CD4-positive, alpha-beta T cell treated with Interleukin-4 for 4 hours (primary cell): ENCODE data around the gene SPEM3.
"Not testable (repeated sequence)": the region's sequence is repeated elsewhere in the genome, so short reads cannot be mapped to it uniquely, and the experiment has no call there.

Source experiments
- DNase-seq: peaks from one replicate; pipeline ENCODE4 v3.0.0-alpha.2; 2020

The SPEM3 gene

DNA sequence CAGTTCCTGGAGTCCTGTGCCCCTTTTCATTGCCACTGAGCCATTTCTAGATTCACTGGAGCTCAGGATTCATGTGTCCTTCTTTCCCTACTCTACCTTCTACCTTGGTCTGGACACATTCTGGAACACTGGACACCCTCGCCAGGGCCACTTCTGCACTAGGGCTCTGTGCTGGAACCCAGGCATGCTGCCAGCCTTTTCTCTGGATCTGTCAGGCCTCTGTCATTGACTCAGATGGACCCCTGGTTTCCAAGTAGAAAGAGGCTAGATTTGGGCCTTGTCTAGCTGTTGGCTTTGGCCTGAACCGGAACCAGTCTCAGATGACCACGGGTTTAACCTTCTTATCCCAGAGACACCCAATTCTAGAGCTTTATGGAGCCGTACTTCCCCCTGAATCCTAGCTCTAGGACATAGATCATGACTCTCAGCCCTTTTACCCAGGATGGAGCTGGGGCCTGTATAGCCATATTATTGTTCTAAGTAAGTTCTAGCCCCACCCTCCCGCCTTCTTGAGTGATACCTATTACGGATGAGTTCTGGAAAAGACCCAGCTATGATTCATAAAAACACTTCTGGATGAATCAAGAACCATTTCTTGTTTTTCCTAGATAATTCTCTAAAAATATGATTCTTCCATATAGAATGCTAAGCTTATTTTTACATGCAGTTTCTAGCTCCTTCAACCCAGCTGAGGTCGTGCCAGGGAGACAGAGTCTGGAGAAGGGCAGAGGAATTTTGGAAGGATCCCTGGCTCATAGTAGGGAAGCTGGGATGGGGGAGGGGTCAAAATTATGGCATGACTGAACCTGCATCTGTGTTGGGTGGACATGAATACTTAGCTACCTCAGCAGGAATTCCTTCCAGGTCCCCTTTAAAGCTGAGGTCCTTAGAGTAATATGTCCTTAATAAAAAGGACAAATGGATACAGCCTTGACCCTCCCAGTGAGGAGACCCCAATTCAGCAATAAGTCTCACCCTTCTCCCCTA, 15.1 kb downstream of the SPEM3 start:
- DNase-seq: no peak

DNA sequence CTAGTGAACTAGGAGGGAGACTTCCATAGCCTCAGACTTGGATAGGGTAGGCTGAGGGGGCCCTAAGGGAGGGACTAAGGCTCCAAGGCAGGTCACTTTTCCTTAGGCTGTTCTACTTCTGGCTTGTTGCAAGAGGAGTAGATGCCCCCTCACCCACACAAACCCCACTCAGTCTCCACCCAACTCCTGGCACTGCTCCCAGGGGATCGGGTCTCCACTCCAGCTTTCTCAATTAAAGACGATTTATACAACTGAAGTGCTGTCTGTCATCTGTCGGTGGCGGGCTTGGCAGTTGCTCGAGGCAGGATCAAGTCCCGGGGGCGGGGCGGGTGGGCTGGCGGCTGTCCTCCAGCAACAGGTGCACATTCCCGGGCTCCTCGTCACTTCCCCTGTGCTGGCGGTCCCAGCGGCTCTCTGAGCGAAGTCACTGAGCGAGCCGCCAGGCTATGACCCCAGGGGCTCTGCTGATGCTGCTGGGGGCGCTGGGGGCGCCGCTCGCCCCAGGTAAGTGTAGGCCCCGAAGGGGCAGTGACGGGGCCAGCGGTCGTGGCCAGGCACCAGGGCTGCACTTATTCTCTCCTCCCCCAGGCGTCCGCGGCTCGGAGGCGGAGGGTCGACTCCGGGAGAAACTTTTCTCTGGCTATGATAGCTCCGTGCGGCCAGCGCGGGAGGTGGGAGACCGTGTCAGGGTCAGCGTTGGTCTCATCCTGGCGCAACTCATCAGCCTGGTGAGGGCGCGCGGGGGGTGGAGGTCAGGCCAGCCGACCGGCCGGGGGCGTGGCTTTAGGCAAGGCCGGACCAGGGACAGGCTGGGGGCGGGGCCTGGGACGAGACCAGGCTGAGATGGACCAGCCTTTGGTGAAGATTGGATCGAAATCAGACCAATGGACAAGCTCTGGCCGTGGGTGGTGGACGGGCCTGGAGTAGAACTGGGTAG, 16.3 kb downstream of the SPEM3 start, which contains the start of gene CHRNB1:
CHRNB1 (plus strand) TSS at position 380 of the 937 bp plus-strand sequence; CDS start at position 447, 67 bp downstream.
- no peak for DNase-seq

DNA sequence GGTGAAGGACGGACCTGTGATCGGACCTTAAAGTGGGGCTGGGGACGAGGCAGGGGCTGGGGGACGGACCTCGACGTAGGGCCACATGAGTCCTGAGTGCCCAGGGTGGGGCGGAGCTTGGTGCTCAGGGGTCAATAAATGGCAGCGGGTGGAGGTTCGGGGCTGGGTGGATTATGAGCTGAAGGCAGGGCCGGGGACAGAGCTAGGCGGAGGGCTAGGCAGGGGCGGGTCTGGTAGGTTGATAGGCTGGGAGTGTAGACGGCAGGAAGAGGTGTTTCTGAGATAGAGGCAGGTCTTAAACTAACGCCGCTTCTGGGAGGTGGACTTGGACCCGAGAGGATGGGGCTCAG, 16.9 kb downstream of the SPEM3 start:
- peak; percentile 31 for DNase-seq

- no peak for DNase-seq
Observed at GRCh38 chr17:7448461-7448860, 19.8 kb downstream of the SPEM3 start.

- no peak for DNase-seq
Observed at GRCh38 chr17:7459961-7460545, 31.4 kb downstream of the SPEM3 start.

DNA sequence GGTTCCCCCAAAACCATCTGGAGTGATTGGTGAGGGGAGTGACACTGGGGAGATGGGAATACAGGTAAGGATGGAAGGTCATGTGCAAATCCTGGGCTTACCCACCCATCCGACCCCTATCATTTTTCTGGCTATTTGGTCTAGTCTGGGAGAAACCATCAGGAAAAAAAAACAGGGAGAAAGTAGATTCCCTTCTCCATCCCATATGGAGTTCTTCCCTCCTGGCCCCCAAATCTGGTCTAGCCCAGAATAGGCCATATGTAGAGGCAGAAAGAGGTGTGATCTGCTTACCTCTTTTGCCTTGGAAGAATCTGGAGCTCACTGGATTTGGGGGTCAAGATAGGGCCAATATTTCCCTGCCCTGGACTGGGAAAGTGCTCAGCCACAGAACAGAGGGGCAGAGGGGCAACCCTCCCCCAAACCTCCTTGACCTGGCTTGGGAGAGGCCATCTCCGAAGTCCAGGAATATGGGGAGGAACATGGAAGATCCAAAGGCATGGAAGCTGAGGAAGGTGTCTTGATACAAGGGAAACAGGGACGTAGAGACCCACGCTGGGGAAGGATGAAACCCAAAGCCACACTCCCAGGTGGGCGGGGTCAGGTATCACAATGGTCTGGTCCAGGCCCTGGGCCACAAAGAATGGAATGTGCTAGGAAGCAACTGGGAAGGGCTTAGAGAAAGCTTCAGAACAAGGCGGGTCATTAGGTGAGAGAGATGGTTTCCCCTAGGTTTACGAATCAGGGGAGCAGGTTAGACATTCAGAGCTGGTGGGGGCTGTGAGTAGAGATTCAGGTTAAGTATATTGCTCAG, 32.4 kb downstream of the SPEM3 start:
- no peak for DNase-seq

- DNase-seq: no peak
Observed at GRCh38 chr17:7462474-7463371, 34.1 kb downstream of the SPEM3 start.

DNA sequence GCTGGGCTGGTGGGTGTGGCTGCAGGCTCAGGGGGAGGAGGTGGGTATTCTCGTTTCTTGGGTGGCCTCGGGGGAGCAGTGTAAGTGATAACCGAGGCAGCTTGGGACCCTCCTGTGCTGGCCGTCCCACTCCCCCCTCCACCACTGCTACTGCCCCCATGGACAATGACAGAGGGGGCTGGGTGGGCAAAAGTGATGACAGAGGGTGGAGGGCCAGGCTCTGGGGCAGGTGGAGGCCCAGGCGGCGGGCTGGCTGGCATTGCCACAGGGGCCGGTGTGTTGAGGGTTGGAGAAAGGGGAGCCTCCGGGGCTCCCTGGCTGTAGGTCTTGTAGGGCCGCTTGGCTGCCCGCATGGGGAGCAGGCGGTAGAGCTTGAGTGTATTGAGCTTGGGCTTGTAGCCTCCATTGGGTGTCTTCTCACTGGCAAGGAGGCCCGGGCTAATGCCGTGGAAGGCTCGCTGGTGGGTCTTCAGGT, 34.8 kb downstream of the SPEM3 start:
- DNase-seq: no peak

- no peak for DNase-seq
Observed at GRCh38 chr17:7464081-7464480, 35.4 kb downstream of the SPEM3 start.

GRCh38 chr17:7465597-7466275, 37.1 kb downstream of the SPEM3 start:
- no peak for DNase-seq

DNA sequence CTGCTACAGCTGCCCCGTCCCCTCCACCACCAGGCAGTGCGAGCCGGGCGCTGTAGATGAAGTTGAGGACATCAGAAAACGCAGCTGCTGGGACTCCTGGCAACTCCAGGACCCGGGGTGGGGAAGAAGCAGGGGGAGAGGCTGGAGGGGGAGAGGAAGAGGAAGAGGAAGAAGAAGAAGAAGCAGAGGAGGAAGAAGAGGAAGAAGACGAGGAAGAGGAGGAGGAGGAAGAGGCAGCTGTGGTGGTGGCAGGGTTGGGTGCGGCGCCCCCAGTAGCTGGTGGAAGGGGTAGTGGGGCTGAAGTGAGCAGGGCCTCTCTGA, 37.6 kb downstream of the SPEM3 start:
- no peak for DNase-seq

DNA sequence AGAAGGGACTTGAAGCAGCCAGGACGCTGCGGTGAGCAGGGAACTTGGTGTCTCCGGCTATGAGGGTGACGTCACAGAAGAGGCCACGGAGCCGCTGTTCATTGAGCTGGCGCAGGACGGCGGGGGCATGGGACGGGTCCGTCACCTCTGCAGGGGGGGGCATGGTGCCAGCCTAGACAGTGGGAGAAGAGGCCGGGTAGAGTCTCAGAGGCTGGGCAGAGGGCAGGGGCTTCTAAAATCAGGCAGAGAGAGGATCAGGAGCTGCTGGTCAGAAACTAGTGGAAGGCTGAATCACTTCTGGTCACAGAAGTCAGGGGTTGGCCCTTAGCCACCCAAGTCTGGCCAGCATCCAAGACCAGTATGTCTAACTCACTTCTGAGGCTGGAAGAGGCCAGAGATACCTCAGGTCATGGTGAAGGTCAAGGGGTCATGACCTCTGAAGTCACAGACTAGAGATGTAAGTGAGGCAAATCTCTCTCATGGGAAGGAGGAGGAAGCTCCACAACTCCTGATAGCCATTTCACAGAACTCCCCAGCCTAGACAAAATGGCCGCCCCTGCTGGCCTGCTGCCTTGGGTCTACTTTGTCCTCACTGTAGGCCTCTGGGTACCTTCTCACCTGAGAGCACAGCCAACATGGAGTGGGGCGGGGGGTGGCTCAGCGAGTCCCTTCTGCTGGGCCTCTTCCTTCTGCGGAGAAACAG, 38.1 kb downstream of the SPEM3 start:
- no peak for DNase-seq

- no peak for DNase-seq
Observed at GRCh38 chr17:7467498-7467897, 38.8 kb downstream of the SPEM3 start.

DNA sequence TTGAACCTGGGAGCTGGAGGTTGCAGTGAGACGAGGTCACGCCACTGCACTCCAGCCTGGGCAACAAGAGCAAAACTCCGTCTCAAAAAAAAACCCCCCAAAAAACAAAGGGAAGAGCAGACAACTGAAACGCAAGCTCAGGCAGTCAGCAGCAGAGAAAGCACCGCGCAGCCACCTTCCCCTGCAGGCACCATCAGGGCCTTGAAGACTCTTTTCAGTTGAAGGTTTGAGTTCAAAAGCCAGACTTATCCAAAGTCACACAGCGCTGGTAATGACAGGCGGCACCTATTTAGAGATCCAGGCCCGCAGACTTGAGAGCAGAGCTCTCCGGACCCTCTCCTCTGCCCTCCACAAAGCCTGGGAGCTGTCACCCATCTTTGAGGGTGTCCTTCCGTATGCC, 39.6 kb downstream of the SPEM3 start:
- no peak for DNase-seq

DNA sequence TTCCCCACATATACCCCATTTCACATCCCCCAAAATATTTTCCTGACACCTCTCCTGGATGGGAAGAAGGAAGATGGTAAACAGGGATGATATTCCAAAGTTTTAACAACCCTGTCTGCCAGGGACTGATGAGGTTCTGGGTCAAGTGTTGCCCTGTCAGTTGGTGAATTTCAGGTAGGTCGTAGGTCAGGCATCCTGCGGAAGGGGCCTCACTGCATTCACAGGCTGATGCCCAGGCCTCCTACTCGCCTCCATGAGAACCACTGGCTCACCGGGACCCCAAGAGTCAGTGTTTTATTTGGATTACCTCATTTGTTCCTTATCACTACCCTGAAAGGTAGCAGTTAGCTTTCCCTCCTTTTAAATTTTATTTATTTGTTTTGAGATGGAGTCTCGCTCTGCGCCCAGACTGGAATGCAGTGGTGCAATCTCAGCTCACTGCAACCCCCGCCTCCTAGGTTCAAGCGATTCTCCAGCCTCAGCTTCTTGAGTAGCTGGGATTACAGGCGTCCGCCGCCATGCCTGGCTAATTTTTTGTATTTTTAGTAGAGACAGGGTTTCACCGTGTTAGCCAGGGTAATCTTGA, 40.2 kb downstream of the SPEM3 start:
- no peak for DNase-seq

GRCh38 chr17:7469843-7470242, 41.2 kb downstream of the SPEM3 start:
- not testable (repeated sequence) for DNase-seq

DNA sequence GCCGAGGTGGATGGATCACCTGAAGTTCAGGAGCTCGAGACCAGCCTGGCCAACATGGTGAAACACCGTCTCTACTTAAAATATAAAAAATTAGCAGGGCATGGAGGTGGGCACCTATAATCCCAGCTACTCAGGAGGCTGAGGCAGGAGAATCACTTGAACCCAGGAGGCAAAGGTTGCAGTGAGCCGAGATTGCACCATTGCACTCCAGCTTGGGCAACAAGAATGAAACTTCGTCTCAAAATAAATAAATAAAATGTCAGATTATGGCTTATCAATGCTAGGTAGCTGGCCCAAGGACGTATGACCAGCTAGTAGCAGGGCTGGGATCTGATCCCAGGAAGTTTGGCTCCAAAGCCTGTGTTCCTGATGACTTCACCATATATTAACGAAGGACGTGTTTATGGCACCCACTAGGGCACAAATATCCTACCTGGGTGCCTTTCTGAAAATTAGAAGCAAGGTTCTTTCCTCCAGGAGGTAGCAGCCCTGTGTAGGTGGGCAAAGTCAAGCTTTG, 41.9 kb downstream of the SPEM3 start:
- not testable (repeated sequence) for DNase-seq

DNA sequence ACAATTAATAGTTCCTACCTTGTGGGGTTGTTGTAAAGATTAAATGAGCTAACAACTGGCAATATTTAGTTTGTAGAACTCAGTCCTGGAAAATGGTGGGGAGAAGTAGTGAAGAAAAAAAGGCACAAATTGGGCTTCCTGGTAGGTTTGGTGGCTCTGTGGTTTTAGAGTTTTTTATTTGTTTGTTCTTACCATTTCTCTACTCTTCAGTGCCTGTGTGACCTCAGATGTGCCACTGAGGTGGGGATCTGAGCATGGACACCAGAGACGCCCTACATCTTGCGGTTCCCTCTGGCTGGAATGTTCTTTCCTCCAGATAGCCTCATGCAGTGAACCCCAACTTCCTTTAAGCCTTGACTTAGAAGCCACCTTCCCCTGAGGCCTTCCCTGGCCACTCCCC, 43.1 kb downstream of the SPEM3 start:
- no peak for DNase-seq

DNA sequence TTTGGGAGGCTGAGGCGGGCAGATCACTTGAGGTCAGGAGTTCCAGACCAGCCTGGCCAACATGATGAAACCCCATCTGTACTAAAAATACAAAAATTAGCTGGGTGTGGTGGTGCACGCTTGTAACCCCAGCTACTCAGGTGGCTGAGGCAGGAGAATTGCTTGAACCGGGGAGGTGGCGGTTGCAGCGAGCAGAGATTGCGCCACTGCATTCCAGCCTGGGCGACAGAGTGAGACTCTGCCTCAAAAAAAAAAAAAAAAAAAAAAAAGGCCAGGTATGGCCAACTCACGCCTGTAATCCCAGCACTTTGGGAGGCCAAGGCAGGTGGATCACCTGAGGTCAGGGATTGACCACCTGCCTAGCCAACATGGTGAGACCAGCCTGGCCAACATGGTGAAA, 46.1 kb downstream of the SPEM3 start:
- not testable (repeated sequence) for DNase-seq
